HepG2 (cell line): ENCODE measurements around the gene OTUB2. TPM values are rescaled to one million over a fixed set of nuclear protein-coding genes. Genes with fewer than 3 reads are reported as not detected.

Experiments used
- BORCS8-MEF2B ChIP-seq: sonication (generic); formaldehyde crosslinking; IDR thresholded peaks from 2 replicates; pipeline ENCODE4 v1.8.0; 2022; ENCODE audit warnings: mild to moderate bottlenecking, missing genetic modification reagents
- CHCHD3 ChIP-seq: sonication (generic); formaldehyde crosslinking; IDR thresholded peaks from 2 replicates; pipeline ENCODE4 v1.8.0; 2022; ENCODE audit warnings: mild to moderate bottlenecking, missing genetic modification reagents, moderate library complexity
- HMGXB3 ChIP-seq: sonication (generic); formaldehyde crosslinking; IDR thresholded peaks from 2 replicates; pipeline ENCODE4 v1.4.0; 2020; ENCODE audit warnings: missing genetic modification reagents, borderline replicate concordance
- KLF6 ChIP-seq: IDR thresholded peaks from 2 replicates; pipeline ENCODE4 v1.8.0; 2016; ENCODE audit warnings: missing biosample characterization, missing genetic modification reagents
- MXD4 ChIP-seq: IDR thresholded peaks from 2 replicates; pipeline ENCODE4 v1.6.1; 2016; ENCODE audit warnings: mild to moderate bottlenecking, missing biosample characterization, missing genetic modification reagents
- NAIF1 ChIP-seq: sonication (generic); formaldehyde crosslinking; IDR thresholded peaks from 2 replicates; pipeline ENCODE4 v1.5.0; 2020; ENCODE audit warnings: mild to moderate bottlenecking, missing genetic modification reagents, borderline replicate concordance
- NFATC3 ChIP-seq: sonication (generic); formaldehyde crosslinking; IDR thresholded peaks from 2 replicates; pipeline ENCODE4 v1.5.1; 2020; ENCODE audit warnings: mild to moderate bottlenecking, missing genetic modification reagents
- NR2C2 ChIP-seq: sonication (generic); formaldehyde crosslinking; IDR thresholded peaks from 2 replicates; pipeline ENCODE4 v1.4.0; 2020; ENCODE audit warnings: missing genetic modification reagents, mild to moderate bottlenecking, moderate library complexity, borderline replicate concordance
- RBM39 ChIP-seq: fragments of 200-400 bp; formaldehyde crosslinking; IDR thresholded peaks from one replicate; pipeline ENCODE4 v1.6.1; 2018; ENCODE audit warnings: antibody characterized with exemption, mild to moderate bottlenecking, low read depth, low read length; ENCODE audit not compliant: poor library complexity, severe bottlenecking
- ZBTB40 ChIP-seq, 2 experiments: fragments of 450-650 bp in 1 of 2; sonication (generic) in 1 of 2; formaldehyde crosslinking in 1 of 2; IDR thresholded peaks; 2 replicates each; pipeline versions ENCODE4 v1.6.1 to v1.8.0; 2016 to 2022; ENCODE audit warnings: antibody characterized with exemption in 1 of 2, mild to moderate bottlenecking in 1 of 2, missing genetic modification reagents in 1 of 2
- ZFP36 ChIP-seq: fragments of 150-350 bp; IDR thresholded peaks from 2 replicates; pipeline ENCODE4 v1.6.1; 2018; ENCODE audit warnings: borderline replicate concordance, low read length, low read depth; ENCODE audit not compliant: partially characterized antibody
- ZNF605 ChIP-seq: sonication (generic); formaldehyde crosslinking; IDR thresholded peaks from 2 replicates; pipeline ENCODE4 v1.8.0; 2022; ENCODE audit warnings: mild to moderate bottlenecking, missing genetic modification reagents
- ZSCAN31 ChIP-seq: sonication (generic); formaldehyde crosslinking; IDR thresholded peaks from 2 replicates; pipeline ENCODE4 v1.5.0; 2020; ENCODE audit warnings: low read depth, mild to moderate bottlenecking, missing genetic modification reagents
- polyA plus RNA-seq, 8 experiments: library from polyadenylated mRNA; depleted of rRNA in 3 of 8; stranded (reverse) in 7 of 8; unstranded in 1 of 8; fragments of >200 nt; fragmentation: Illumina TruSeq in 4 of 8; extraction: Trizol in 4 of 8; gene quantifications; 2 replicates each; pipeline versions ENCODE4 v1.2.1 to v1.2.3, GENCODE V29; 2011 to 2016; ENCODE audit warnings: low read depth in 4 of 8, missing spikeins in 1 of 8, mixed read lengths in 1 of 8; ENCODE audit not compliant: insufficient read depth in 1 of 8
- total RNA-seq, 5 experiments: library from RNA; depleted of rRNA; stranded (reverse); fragments of >200 nt; fragmentation: Illumina TruSeq; extraction: Trizol; gene quantifications; 2 replicates each; pipeline ENCODE4 v1.2.3, GENCODE V29; 2016; ENCODE audit warnings: low read depth in 1 of 5
- TF ChIP-seq, protein P1 (sequence below): sonication (generic); formaldehyde crosslinking; IDR thresholded peaks from 2 replicates; pipeline ENCODE4 v1.8.0; 2022; ENCODE audit warnings: missing genetic modification reagents, mild to moderate bottlenecking, borderline replicate concordance

OTUB2 gene
- total and polyA plus RNA-seq, 2 of the 13 experiments (the other 11 are each of a cell fraction or from before 2014, with no cell fraction given): 2.2 to 2.4 TPM

GRCh38 chr14:94029265-94029664 is 3.1 kb downstream of the OTUB2 start (continued):
- TF ChIP-seq ZBTB40 (IDR thresholded peaks at IDR 0.05) (no peak), ZBTB40 (CRISPR knock-in tag; IDR thresholded peaks at IDR 0.05) (no peak), KLF6 (CRISPR knock-in tag) (no peak), NFATC3 (CRISPR knock-in tag) (no peak), ZNF605 (no peak), HMGXB3 (no peak), CHCHD3 (CRISPR knock-in tag) (no peak), RBM39 (no peak), NR2C2 (CRISPR knock-in tag) (no peak), BORCS8-MEF2B (CRISPR knock-in tag) (no peak), ZFP36 (no peak), ZSCAN31 (CRISPR knock-in tag) (no peak), NAIF1 (CRISPR knock-in tag) (no peak), MXD4 (CRISPR knock-in tag) (no peak)
- TF ChIP-seq, protein P1, sequence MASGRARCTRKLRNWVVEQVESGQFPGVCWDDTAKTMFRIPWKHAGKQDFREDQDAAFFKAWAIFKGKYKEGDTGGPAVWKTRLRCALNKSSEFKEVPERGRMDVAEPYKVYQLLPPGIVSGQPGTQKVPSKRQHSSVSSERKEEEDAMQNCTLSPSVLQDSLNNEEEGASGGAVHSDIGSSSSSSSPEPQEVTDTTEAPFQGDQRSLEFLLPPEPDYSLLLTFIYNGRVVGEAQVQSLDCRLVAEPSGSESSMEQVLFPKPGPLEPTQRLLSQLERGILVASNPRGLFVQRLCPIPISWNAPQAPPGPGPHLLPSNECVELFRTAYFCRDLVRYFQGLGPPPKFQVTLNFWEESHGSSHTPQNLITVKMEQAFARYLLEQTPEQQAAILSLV (CRISPR knock-in tag): no peak
- TF ChIP-seq, all 625 proteins: peak for 0
